Measurements from ENCODE around the gene PLEK.
"Not testable (repeated sequence)": the region's sequence is repeated elsewhere in the genome, so short reads cannot be mapped to it uniquely, and the experiment has no call there.

Gene PLEK

GRCh38 chr2:68356599-68357239, 8.4 kb upstream of the PLEK start:
- no peak for FAIRE-seq

- FAIRE-seq, result no peak
Measured at GRCh38 chr2:68357605-68358337, 7.3 kb upstream of the PLEK start.

- no peak for FAIRE-seq
Measured at GRCh38 chr2:68359889-68360288, 5.2 kb upstream of the PLEK start.

GRCh38 chr2:68362069-68362468, 3.0 kb upstream of the PLEK start:
- FAIRE-seq, result no peak

- FAIRE-seq, result no peak
Measured at GRCh38 chr2:68362749-68363148, 2.3 kb upstream of the PLEK start.

GRCh38 chr2:68363721-68364120, 1.4 kb upstream of the PLEK start:
- FAIRE-seq, result no peak

- FAIRE-seq, result no peak
Measured at GRCh38 chr2:68366083-68366560, 1.0 kb downstream of the PLEK start.

GRCh38 chr2:68367953-68368653, 3.0 kb downstream of the PLEK start:
- no peak for FAIRE-seq

GRCh38 chr2:68368654-68369336, 3.7 kb downstream of the PLEK start:
- no peak for FAIRE-seq

- no peak for FAIRE-seq
Measured at GRCh38 chr2:68369337-68369734, 4.3 kb downstream of the PLEK start.

GRCh38 chr2:68371138-68371537, 6.1 kb downstream of the PLEK start:
- FAIRE-seq, result no peak

- FAIRE-seq, result no peak
Measured at GRCh38 chr2:68371581-68371980, 6.5 kb downstream of the PLEK start.

- FAIRE-seq, result no peak
Measured at GRCh38 chr2:68372485-68372884, 7.4 kb downstream of the PLEK start.

- FAIRE-seq, result no peak
Measured at GRCh38 chr2:68374184-68374583, 9.1 kb downstream of the PLEK start.

- no peak for FAIRE-seq
Measured at GRCh38 chr2:68375582-68375981, 10.5 kb downstream of the PLEK start.

GRCh38 chr2:68377137-68377780, 12.2 kb downstream of the PLEK start:
- FAIRE-seq, result no peak

GRCh38 chr2:68378779-68379178, 13.7 kb downstream of the PLEK start:
- FAIRE-seq, result not testable (repeated sequence)

GRCh38 chr2:68379184-68379708, 14.2 kb downstream of the PLEK start:
- no peak for FAIRE-seq

GRCh38 chr2:68383778-68384177, 18.7 kb downstream of the PLEK start:
- no peak for FAIRE-seq

GRCh38 chr2:68384485-68385107, 19.5 kb downstream of the PLEK start:
- no peak for FAIRE-seq

- FAIRE-seq, result no peak
Measured at GRCh38 chr2:68385220-68385906, 20.3 kb downstream of the PLEK start.
